Measurements from ENCODE around the gene FAM219A. TPM values are rescaled to one million over a fixed set of nuclear protein-coding genes. Genes with fewer than 3 reads are reported as not detected.

The FAM219A gene
- total RNA-seq, 2 experiments from 2014 or later: 6.5 to 12.7 TPM

Small RNA genes within 50 kb of the gene (small RNA-seq; reads per million reads assigned to genes)
- gene RF00019 (not detected), gene RN7SKP24 (not detected)

Other genes starting within 250 kb of the FAM219A start
- gene KIF24, start 129.3 kb downstream of the FAM219A start, total RNA-seq (2014; rRNA removed; shearing (Covaris generic)): 16.3 and 19.4 TPM in 2 replicates
- gene KIF24, start 129.3 kb downstream of the FAM219A start, total RNA-seq (2022): 13.9 and 15.8 TPM in 2 replicates
- gene NUDT2, start 129.0 kb downstream of the FAM219A start, total RNA-seq (2014; rRNA removed; shearing (Covaris generic)): 23.8 and 27.7 TPM in 2 replicates
- 26.7 and 28.0 TPM in 2 replicates for gene NUDT2, start 129.0 kb downstream of the FAM219A start, total RNA-seq (2022)
- gene MYORG, start 81.7 kb downstream of the FAM219A start, total RNA-seq (2014; rRNA removed; shearing (Covaris generic)): 0.98 and 1.0 TPM in 2 replicates
- gene MYORG, start 81.7 kb downstream of the FAM219A start, total RNA-seq (2022): 3.9 and 4.0 TPM in 2 replicates
- 0.57 TPM in 1 of 2 replicates, not detected in the other for gene DNAI1, start 235 bp upstream of the FAM219A start, total RNA-seq (2014; rRNA removed; shearing (Covaris generic))
- gene DNAI1, start 235 bp upstream of the FAM219A start, total RNA-seq (2022): 0.55 and 0.97 TPM in 2 replicates
- gene ENHO, start 64.4 kb upstream of the FAM219A start, total RNA-seq (2014; rRNA removed; shearing (Covaris generic)): not detected in 2 replicates
- 0.46 and 0.91 TPM in 2 replicates for gene ENHO, start 64.4 kb upstream of the FAM219A start, total RNA-seq (2022)
- gene CNTFR, start 131.2 kb upstream of the FAM219A start, total RNA-seq (2014; rRNA removed; shearing (Covaris generic)): not detected in 2 replicates
- gene CNTFR, start 131.2 kb upstream of the FAM219A start, total RNA-seq (2022): not detected in 2 replicates
- gene RPP25L, start 153.5 kb upstream of the FAM219A start, total RNA-seq (2014; rRNA removed; shearing (Covaris generic)): 33.6 and 40.3 TPM in 2 replicates
- gene RPP25L, start 153.5 kb upstream of the FAM219A start, total RNA-seq (2022): 31.6 and 33.7 TPM in 2 replicates
- gene DCTN3, start 161.9 kb upstream of the FAM219A start, total RNA-seq (2014; rRNA removed; shearing (Covaris generic)): 79.7 and 80.3 TPM in 2 replicates
- gene DCTN3, start 161.9 kb upstream of the FAM219A start, total RNA-seq (2022): 84.2 and 96.3 TPM in 2 replicates
- 1.4 and 1.9 TPM in 2 replicates for gene ARID3C, start 170.5 kb upstream of the FAM219A start, total RNA-seq (2014; rRNA removed; shearing (Covaris generic))
- gene ARID3C, start 170.5 kb upstream of the FAM219A start, total RNA-seq (2022): 0.38 and 0.44 TPM in 2 replicates
- gene SIGMAR1, start 179.2 kb upstream of the FAM219A start, total RNA-seq (2014; rRNA removed; shearing (Covaris generic)): 97.2 and 103 TPM in 2 replicates
- gene SIGMAR1, start 179.2 kb upstream of the FAM219A start, total RNA-seq (2022): 110 TPM in 2 replicates
- 78.2 and 90.9 TPM in 2 replicates for gene GALT, start 188.1 kb upstream of the FAM219A start, total RNA-seq (2014; rRNA removed; shearing (Covaris generic))
- 61.2 and 62.5 TPM in 2 replicates for gene GALT, start 188.1 kb upstream of the FAM219A start, total RNA-seq (2022)
- 16.2 and 16.7 TPM in 2 replicates for gene IL11RA, start 193.6 kb upstream of the FAM219A start, total RNA-seq (2014; rRNA removed; shearing (Covaris generic))
- gene IL11RA, start 193.6 kb upstream of the FAM219A start, total RNA-seq (2022): 20.1 and 29.2 TPM in 2 replicates
- gene CCL27, start 204.1 kb upstream of the FAM219A start, total RNA-seq (2014; rRNA removed; shearing (Covaris generic)): 0.72 TPM in 1 of 2 replicates, not detected in the other
- gene CCL27, start 204.1 kb upstream of the FAM219A start, total RNA-seq (2022): 0.42 and 0.68 TPM in 2 replicates
- gene CCL19, start 232.7 kb upstream of the FAM219A start, total RNA-seq (2014; rRNA removed; shearing (Covaris generic)): not detected in 2 replicates
- gene CCL19, start 232.7 kb upstream of the FAM219A start, total RNA-seq (2022): not detected in 2 replicates